Fibroblast of skin of back (primary cell): Measurements from ENCODE around the gene DIPK1B.
A peak's percentile ranks its signal among the peaks of the same experiment; 100 is the strongest.

ENCODE experiments used
- DNase-seq: peaks from one replicate; pipeline ENCODE4 v3.0.0-alpha.2; 2013

The DIPK1B gene

GRCh38 chr9:136686794-136687711 lies 25.3 kb upstream of the DIPK1B start, which contains the start of gene AGPAT2:
TSS of gene AGPAT2 (minus strand) at chr9:136687457. CDS start at chr9:136687357, 100 bp downstream.
- peak; percentile 44 for DNase-seq

GRCh38 chr9:136687721-136688223 lies 24.6 kb upstream of the DIPK1B start:
- DNase-seq, result no peak

- DNase-seq, result no peak
Measured at GRCh38 chr9:136688274-136689107, 23.9 kb upstream of the DIPK1B start.

GRCh38 chr9:136689108-136689460 lies 23.3 kb upstream of the DIPK1B start:
- no peak for DNase-seq

- no peak for DNase-seq
Measured at GRCh38 chr9:136690104-136690805, 22.1 kb upstream of the DIPK1B start.

- DNase-seq, result no peak
Measured at GRCh38 chr9:136690806-136691261, 21.5 kb upstream of the DIPK1B start.

GRCh38 chr9:136691316-136692184 lies 20.8 kb upstream of the DIPK1B start:
- DNase-seq, result no peak

- no peak for DNase-seq
Measured at GRCh38 chr9:136692185-136693134, 19.9 kb upstream of the DIPK1B start.

- no peak for DNase-seq
Measured at GRCh38 chr9:136693135-136693489, 19.3 kb upstream of the DIPK1B start.

GRCh38 chr9:136693490-136694162 lies 18.7 kb upstream of the DIPK1B start:
- no peak for DNase-seq

GRCh38 chr9:136694163-136694871 lies 18.1 kb upstream of the DIPK1B start:
- peak; percentile 23 for DNase-seq

- DNase-seq, result no peak
Measured at GRCh38 chr9:136694872-136695247, 17.5 kb upstream of the DIPK1B start.

GRCh38 chr9:136695435-136695895 lies 16.9 kb upstream of the DIPK1B start:
- no peak for DNase-seq

GRCh38 chr9:136695955-136696354 lies 16.4 kb upstream of the DIPK1B start:
- DNase-seq, result no peak

GRCh38 chr9:136696502-136696901 lies 15.9 kb upstream of the DIPK1B start:
- no peak for DNase-seq

- no peak for DNase-seq
Measured at GRCh38 chr9:136697146-136697820, 15.1 kb upstream of the DIPK1B start.

GRCh38 chr9:136697821-136698526 lies 14.4 kb upstream of the DIPK1B start:
- DNase-seq, result no peak
